Renal cortex interstitium (tissue), 15 donors: ENCODE data around the gene ANKRD16. TPM values are rescaled to one million over a fixed set of nuclear protein-coding genes. Genes with fewer than 3 reads are reported as not detected.
A peak's percentile ranks its signal among the peaks of the same experiment; 100 is the strongest.

Source experiments
- DNase-seq, 11 donors: peaks; one replicate each; pipeline ENCODE4 v3.0.0-alpha.2; 2013; ENCODE audit warnings: low read depth in 9 of 11, low spot score in 4 of 11; ENCODE audit errors: extremely low read depth in 1 of 11
- long read RNA-seq, 16 experiments: transcript quantifications; one replicate each; lab custom pipeline, GENCODE V29; 2026
- polyA plus RNA-seq, 3 donors: library from polyadenylated mRNA; unstranded; fragments of 120-200 nt; gene quantifications; one replicate each; pipeline ENCODE4 v1.2.1, GENCODE V29; 2013; ENCODE audit not compliant: insufficient read length in 3 of 3

ANKRD16 gene
- 10 to 100 TPM in 2 of 3 donors, 1 to 10 TPM in 1; 9.3 to 12.8 (median 12.5) TPM for polyA plus RNA-seq
- long read RNA-seq, donor 1, partial matches to known transcripts, result 0 of 4 reads
- long read RNA-seq, donor 1, other reads (novel, unspliced or antisense), result 0 of 4 reads
- long read RNA-seq, donor 2, partial matches to known transcripts, result 0 of 4 reads
- long read RNA-seq, donor 2, other reads (novel, unspliced or antisense), result 0 of 4 reads
- long read RNA-seq, donor 3, partial matches to known transcripts, result 0 of 6 reads
- long read RNA-seq, donor 3, other reads (novel, unspliced or antisense), result 0 of 6 reads
- long read RNA-seq, donor 4, partial matches to known transcripts, result 0 of 2 reads
- long read RNA-seq, donor 4, other reads (novel, unspliced or antisense), result 0 of 2 reads
- long read RNA-seq, donor 5, result 0 reads
- long read RNA-seq, donor 6, transcript ANKRD16-202 (7 exons, 1,646 nt), result major isoform, 5 of 6 reads
- long read RNA-seq, donor 6, partial matches to known transcripts, result 0 of 6 reads
- long read RNA-seq, donor 6, other reads (novel, unspliced or antisense), result 0 of 6 reads
- long read RNA-seq, donor 7, result 0 reads
- long read RNA-seq, donor 8, partial matches to known transcripts, result 0 of 6 reads
- long read RNA-seq, donor 8, other reads (novel, unspliced or antisense), result 0 of 6 reads
- long read RNA-seq, donor 9, partial matches to known transcripts, result 0 of 4 reads
- long read RNA-seq, donor 9, other reads (novel, unspliced or antisense), result 0 of 4 reads
- long read RNA-seq, donor 10, partial matches to known transcripts, result 5 of 7 reads
- long read RNA-seq, donor 10, other reads (novel, unspliced or antisense), result 0 of 7 reads
- long read RNA-seq, donor 11, result 0 reads
- long read RNA-seq, donor 12, partial matches to known transcripts, result 0 of 2 reads
- long read RNA-seq, donor 12, other reads (novel, unspliced or antisense), result 0 of 2 reads
- long read RNA-seq, donor 13, result 0 reads
- long read RNA-seq, donor 14, partial matches to known transcripts, result 0 of 1 reads
- long read RNA-seq, donor 14, other reads (novel, unspliced or antisense), result 0 of 1 reads
- long read RNA-seq, donor 15, result 0 reads
- long read RNA-seq, donor 16, transcript ANKRD16-203 (8 exons, 2,738 nt), result minor isoform, 6 of 16 reads
- long read RNA-seq, donor 16, transcript ANKRD16-202 (7 exons, 1,646 nt), result major isoform, 9 of 16 reads
- long read RNA-seq, donor 16, partial matches to known transcripts, result 0 of 16 reads
- long read RNA-seq, donor 16, other reads (novel, unspliced or antisense), result 0 of 16 reads

DNA sequence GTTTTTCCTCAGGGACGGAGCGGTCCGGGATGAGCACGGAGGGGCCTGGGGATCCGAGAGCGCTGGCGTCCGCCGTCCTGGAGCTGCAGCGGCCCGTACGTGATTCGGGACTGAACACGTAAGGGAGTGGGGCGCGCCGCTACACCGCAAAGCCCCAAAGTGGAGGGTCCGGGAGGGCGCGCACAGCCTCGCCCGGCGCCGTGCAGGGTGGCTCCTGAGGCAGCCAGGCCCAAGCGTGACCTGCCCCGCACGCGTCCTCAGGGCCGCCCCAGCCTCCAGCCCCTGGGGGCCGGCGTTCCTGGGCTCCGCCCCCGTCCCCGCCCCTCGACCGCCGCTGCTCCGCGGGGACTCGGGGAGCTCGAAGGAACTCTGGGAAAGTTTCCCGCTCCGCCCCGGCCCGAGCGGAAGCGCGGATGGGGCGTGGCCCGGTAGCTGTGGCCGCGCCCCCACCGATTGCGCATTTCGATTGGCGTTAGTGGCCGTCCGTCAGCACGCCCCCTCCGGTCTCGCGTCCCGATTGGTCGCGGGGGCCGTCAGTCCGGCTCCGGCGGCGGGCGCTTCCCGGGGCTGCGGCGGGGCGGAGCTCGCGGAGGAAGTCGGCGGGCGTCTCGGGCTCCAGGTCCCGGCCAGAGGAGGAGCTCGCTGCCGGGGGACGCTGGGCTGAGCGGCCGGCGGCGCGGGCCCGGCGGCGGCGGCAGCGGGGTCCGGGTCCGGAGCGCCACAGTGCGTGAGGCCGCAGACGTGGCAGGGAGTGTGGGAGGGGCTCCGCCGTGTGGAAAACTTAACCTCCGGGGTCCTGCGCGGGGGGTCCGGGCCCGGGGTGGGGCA is at the start of gene ANKRD16, which contains the start of gene FBH1:
ANKRD16 (minus strand) TSS at position 270 of the 828 bp plus-strand sequence. CDS start 539 bp downstream, outside the sequence.
FBH1 (plus strand) TSS at position 620 of the 828 bp plus-strand sequence; CDS start at position 723, 103 bp downstream.
- peak; percentile 97 to 100 (median 98) for DNase-seq

DNA sequence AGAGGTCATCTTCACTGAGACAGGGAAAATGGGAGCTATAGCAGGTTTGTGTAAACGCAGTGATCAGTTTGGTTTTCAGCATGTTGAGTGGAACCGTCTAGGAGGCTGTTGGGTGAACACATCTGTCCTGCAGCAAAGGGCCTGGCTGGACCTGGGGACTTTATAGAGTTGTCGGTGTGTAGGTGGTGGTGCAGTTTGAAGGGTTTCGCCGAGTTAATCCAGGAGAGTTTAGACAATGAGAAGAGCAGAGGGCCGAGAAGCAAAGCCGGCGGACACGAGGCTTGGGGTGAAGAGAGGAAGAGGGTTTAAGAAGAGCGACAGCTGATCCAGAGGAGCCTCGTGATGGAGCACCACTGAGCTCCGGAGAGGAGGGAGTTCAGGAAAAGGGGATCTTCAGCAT is 48.6 kb upstream of the ANKRD16 start:
- DNase-seq, result no peak

DNA sequence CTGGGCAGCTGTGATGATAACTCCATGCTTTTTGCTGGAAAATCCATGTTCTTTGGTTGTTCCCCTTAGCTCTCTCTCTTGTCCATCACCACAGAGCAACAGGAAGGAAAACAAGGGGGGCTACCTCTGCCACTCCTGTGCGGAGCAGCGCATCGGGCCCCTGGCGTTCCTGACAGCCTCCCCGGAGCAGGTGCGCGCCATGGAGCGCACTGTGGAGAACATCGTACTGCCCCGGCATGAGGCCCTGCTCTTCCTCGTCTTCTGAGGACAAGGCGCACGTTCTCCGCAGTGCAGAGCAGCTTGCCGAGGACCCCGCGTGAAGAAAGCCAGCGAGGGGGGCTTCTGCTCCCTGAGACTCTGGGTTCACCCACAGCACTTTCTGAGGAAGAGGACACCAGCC is 47.3 kb upstream of the ANKRD16 start:
- DNase-seq, result no peak

DNA sequence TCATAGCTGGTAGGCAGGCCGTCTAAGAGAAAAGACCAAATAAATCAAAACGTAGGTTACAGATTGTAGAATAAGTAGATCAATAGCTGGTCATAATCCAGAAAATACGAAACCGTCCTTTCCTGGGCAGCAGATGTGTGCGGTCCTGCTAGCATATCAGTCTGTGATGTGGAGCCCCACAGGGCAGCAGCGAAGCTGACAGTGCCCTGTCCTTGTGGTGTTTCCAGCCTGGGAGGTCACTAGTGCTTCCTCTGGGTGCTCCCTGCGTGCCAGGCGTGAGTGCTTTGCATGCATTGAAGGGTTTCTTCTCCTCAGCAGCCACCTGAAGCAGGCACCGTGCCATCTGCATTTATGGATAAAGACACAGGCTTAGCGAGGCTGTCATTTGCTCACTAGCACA is 45.9 kb upstream of the ANKRD16 start:
- DNase-seq, result no peak

DNA sequence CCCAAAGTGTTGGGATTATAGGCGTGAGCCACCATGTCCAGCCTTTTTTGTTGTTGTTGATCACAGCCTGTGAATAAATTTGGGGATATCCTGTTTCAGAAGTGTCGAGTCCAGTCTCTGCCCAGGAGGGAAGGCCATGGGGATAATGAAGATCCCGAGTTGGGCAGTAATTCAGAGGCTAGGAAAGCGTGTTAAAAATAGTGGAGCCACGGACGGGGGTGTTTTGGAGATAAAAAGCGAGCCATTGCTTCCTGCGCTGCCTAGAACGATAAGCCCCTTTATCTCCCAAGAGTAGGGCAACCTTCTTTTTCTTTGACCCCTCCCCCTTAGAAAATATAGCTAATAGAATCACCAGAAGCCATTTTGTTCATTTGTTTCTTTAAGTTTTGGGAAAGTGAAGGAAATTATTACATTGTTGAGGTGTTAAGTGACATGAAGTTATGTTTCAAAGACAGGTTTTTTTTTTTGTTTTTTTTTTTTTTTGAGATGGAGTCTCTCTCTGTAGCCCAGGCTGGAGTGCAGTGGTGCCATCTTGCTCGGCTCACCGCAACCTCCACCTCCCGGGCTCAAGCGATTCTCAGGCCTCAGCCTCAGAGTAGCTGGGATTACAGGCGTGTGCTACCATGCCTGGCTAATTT is 44.3 kb upstream of the ANKRD16 start:
- DNase-seq, result no peak

DNA sequence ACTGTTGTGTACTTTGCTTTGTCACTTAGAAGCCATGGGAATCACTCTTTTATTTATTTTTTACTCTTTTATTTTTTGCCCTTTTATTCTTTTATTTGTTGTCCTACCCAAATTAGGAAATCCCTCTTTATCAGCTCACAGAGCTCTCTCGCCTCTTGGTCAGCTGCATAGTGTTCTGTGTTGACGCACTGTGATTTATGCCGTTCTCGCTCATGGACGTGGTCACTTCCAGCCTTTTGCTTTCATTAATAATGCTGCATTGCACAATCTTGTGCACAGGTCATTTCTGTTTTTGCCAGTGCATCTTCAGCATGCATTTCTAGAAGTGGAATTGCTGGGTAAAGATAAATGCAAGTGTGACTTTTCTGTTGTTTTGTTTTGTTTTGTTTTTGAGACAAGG is 42.7 kb upstream of the ANKRD16 start:
- DNase-seq, result no peak

DNA sequence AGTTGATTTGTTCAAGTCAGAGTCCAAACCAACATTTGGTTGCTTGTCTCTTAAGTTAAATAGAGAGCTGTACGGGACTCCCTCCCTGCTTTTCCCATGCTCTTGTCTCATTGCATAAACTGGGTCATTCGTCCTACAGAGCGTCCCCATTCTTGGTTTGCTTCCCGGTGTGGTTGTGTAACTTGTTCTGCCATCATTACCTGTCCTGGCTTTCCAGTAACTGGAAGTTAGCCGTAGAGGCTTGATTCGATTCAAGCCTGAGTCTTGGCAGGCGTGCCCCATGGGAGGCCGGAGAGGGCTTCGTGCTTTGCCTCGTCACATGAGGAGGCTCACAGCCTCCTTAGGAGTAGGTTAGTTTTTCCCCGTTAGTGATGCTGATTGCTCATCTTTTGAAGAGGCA is 40.6 kb upstream of the ANKRD16 start:
- DNase-seq, result no peak

DNA sequence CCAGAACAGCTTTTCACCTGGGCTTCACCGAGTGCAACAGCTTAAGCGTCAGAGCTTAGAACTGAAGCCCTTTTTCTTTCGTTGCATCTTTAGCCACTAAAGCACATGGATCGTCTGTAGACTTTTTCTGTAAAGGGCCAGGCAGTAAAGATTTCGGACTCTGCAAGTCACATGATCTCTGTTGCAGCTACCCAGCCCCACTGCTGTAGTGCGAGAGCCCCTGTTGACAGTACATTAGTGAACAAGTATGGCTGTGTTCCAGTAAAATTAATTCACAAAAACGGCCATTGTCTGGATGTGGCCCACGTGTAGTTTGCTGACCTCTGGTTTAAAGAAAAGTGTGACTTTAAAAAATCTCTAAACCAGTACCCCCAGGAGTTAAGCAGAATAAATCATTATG is 39.7 kb upstream of the ANKRD16 start:
- DNase-seq, result no peak

DNA sequence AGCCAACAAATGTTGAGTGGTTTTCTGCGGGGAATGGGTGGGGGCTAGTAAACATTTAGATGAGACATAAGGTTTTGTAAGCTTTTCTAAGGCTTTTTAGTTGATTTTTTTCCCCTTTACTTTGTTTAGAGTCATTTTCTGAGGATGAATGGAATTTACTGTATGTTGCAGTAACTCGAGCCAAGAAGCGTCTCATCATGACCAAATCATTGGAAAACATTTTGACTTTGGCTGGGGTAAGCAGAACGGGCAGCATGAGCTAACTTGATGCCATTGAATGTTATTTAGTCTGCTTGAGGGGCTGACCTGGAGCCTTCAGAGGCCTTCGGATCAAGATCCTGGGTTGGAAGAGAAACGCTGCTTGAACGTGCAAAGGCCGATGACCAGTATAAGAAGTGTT is 37.6 kb upstream of the ANKRD16 start:
- DNase-seq, result no peak

DNA sequence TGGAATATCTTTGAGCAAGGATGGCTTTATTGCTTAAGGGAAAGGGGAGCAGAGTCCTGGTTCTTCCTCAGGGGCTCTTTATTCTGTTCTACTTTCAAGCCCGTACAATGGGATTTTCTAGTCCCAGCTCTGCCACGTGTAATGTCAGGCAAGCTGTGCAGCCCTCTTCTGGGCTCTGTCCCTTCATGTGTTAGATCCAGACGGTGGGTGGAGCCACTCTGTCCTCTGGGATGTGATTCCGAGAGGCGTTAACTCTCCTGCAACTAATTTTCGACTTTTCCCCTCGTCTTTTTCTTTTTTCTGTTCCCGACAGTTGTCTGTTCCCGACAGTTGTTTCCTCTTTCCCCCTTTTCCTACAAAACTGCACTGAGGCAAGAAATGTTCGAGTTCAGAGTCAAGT is 35.2 kb upstream of the ANKRD16 start:
- no peak for DNase-seq

DNA sequence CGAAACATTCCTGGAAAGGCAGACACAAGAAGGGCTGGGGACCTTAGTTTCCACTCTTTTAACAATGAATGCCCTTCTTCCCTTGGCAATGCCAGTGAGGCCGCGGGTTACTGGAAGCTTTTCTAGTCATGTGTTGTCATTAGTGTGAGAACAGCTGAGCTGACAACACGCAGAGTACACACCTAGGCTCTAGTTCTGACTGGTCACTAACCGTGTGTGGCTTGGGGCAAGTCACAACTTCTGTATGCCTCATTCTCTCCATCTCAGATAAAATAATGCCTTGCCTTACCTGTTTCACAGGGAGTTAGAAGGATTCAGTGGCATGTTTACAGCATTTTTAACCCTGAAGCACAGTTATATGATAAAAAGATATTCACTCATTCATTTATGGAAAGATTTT is 32.1 kb upstream of the ANKRD16 start:
- DNase-seq, result no peak

DNA sequence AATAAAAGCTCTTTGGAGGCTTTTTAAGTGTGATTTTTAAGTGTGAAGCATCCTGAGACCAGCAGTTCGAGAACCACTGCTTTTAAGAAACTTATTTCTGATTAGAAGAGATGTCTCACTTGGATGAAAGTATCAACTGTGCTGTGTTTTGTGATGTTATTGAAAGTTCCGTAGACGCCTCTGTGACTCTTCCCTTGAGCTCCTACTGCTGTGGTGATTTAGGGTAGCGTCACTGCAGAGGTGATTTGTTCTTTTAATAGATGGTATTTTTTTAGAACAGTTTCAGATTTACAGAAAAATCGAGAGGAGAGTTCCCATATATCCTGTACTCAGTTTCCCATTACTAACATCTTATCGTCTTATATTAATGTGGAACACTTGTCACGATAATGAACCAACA is 29.9 kb upstream of the ANKRD16 start:
- no peak for DNase-seq

DNA sequence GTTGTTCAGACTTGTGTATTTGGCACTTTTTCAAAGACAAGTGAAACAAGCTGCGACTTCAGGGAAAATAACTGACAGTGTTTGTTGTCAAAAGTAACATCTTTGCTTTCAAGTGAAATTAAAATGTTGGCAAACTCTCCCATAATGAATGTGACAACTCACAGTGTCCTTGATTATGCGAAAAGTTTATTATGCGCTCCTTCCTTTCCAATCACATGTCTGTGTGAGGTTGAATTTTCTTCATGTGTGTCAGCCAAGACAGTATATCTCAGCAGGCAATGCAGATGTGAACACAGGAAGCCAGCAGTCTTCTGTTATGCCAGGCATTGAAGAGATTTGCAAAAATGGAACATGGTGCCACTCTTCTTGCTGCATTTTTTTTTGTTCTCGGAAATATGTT is 29.1 kb upstream of the ANKRD16 start:
- DNase-seq, result no peak

DNA sequence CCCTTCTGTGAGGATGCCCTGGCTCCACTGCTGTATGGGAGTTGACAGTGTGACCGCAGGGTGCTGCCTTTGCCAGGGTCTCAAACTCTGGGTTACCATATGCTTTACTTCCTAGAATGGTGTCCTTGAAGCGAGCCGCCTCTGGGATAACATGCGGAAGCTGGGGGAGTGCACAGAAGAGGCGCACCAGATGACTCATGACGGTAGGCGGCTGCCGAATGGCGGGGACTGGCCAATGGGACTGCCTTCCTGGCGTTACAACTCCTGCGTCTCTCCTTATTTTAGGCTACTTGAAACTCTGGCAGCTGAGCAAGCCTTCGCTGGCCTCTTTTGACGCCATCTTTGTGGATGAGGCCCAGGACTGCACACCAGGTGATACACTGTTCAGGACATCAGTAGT is 27.6 kb upstream of the ANKRD16 start:
- no peak for DNase-seq

DNA sequence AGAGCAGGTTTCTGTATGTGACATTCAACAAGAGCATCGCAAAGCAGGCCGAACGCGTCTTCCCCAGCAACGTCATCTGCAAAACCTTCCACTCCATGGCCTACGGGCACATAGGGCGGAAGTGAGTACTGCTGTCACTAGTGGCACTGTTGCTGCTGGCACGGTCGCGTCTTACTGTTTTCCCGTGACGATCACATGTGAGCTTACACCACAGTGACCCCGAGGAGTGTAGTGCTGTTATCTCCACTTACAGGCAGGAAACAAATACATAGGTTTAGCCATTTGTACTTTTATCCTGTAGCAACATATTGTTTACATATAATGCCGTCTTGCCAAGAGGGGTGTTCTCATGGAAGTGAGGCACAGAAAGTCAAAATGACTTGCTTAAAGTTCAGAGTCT is 25.8 kb upstream of the ANKRD16 start:
- DNase-seq, result no peak

DNA sequence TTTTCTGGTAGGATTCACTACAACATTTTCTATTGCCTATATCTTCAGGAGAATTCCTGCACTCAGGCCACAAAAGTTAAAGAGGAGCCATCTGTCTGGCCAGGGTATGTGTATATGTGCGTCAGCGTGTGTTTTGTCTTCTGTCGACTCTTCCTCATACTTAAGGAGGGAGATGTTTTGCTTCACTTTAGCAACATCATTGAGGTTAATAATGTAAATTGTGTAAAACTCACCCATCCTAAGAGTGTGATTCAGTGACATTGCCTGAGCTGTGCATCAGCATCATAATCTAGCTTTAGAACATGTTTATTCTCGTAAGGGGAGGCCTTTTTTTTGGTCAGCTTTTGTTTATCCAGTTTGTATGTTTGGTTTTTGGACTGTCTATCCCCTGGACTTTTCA is 24.0 kb upstream of the ANKRD16 start:
- no peak for DNase-seq

DNA sequence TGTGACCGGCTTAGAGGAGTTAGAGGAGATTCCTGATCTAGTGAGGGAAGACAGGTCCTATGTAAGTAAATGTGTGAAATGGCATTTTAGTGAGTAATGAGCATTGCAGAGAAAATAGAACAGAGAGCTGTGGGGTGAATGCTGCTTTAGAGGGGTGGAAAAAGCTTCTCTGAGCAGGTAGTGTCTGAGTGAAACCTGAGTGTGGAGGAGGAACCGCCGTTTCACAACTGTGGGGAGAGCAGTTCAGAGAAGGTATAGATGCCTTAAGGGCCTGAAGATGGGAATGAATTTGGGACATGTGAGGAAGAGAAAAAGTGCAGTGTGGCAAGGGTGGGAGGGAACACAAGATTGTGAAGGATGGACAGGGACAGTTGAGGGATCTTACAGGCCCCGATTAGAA is 22.0 kb upstream of the ANKRD16 start:
- no peak for DNase-seq
